CD4-positive, alpha-beta T cell (primary cell): ENCODE data around the gene RIPK3. TPM values are rescaled to one million over a fixed set of nuclear protein-coding genes. Genes with fewer than 3 reads are reported as not detected.

Experiments
- ATAC-seq: fragments of 200-7000 bp; cut with Tn5 transposase; one replicate; pipeline ENCODE4 v1.10.0; 2022; ENCODE audit warnings: mild to moderate bottlenecking; ENCODE audit not compliant: poor library complexity
- CTCF ChIA-PET: fragments of 350-600 bp; sonication (Branson Sonifier 250); formaldehyde crosslinking; loops from one replicate; lab custom pipeline; 2021; ENCODE audit warnings: antibody characterized with exemption, inconsistent platforms; lab: Charles Lee
- POLR2A ChIA-PET: fragments of 350-600 bp; sonication (Branson Sonifier 250); formaldehyde crosslinking; loops from one replicate; lab custom pipeline; 2021; ENCODE audit warnings: antibody characterized with exemption, inconsistent platforms; lab: Charles Lee
- DNase-seq, 14 experiments: peaks; one replicate each; pipeline ENCODE4 v3.0.0-alpha.2; 2013 to 2020; ENCODE audit warnings: mixed read lengths in 2 of 14
- H3K27ac ChIP-seq, 2 donors: one replicate each; pipeline versions ENCODE4 v1.5.1 to v1.7.0; 2013; ENCODE audit warnings: low read length in 2 of 2, low read depth in 1 of 2, mild to moderate bottlenecking in 1 of 2
- H3K27me3 ChIP-seq, 2 experiments: 1 replicate in 1 of 2; 2 replicates in 1 of 2; pipeline versions ENCODE4 v1.6.1 to v1.7.0; 2013; ENCODE audit warnings: low read length in 2 of 2, control low read depth in 1 of 2, mild to moderate bottlenecking in 1 of 2, moderate library complexity in 1 of 2; ENCODE audit not compliant: insufficient read depth in 2 of 2, control insufficient read depth in 1 of 2
- H3K36me3 ChIP-seq: one replicate; pipeline ENCODE4 v1.6.1; 2013; ENCODE audit warnings: low read length, control low read depth; ENCODE audit not compliant: insufficient read depth
- H3K4me1 ChIP-seq: one replicate; pipeline ENCODE4 v1.6.1; 2013; ENCODE audit warnings: low read length, control low read depth; ENCODE audit not compliant: insufficient read depth
- H3K4me3 ChIP-seq: one replicate; pipeline ENCODE4 v1.5.1; 2013; ENCODE audit warnings: mild to moderate bottlenecking, low read length, moderate library complexity
- H3K9me3 ChIP-seq, 2 experiments: 1 replicate in 1 of 2; 2 replicates in 1 of 2; pipeline versions ENCODE4 v1.6.1 to v1.7.0; 2013; ENCODE audit warnings: low read length in 2 of 2, mild to moderate bottlenecking in 2 of 2, control low read depth in 1 of 2, moderate library complexity in 1 of 2; ENCODE audit not compliant: control insufficient read depth in 1 of 2, insufficient read depth in 1 of 2
- H3K27ac Mint-ChIP-seq: one replicate; pipeline ENCODE4 v1.8.0; 2020; ENCODE audit warnings: mixed read lengths
- H3K27me3 Mint-ChIP-seq: one replicate; pipeline ENCODE4 v1.8.0; 2021; ENCODE audit warnings: mixed read lengths
- H3K36me3 Mint-ChIP-seq: one replicate; pipeline ENCODE4 v1.8.0; 2021; ENCODE audit warnings: low read depth, mixed read lengths
- H3K4me1 Mint-ChIP-seq: one replicate; pipeline ENCODE4 v1.8.0; 2021; ENCODE audit warnings: low read depth, mixed read lengths
- H3K4me3 Mint-ChIP-seq: one replicate; pipeline ENCODE4 v1.8.0; 2020; ENCODE audit warnings: mild to moderate bottlenecking, mixed read lengths
- H3K9me3 Mint-ChIP-seq: one replicate; pipeline ENCODE4 v1.8.0; 2020; ENCODE audit warnings: mixed read lengths
- CTCF ChIP-seq: fragments of 200-600 bp; IDR thresholded peaks from one replicate; pipeline ENCODE4 v1.8.0; 2022; ENCODE audit warnings: antibody characterized with exemption, mild to moderate bottlenecking
- intact Hi-C, 2 experiments: fragments of 100-400 bp; cut with DNase I in 1 of 2; cut with micrococcal nuclease in 1 of 2; formaldehyde crosslinking; loops; one replicate each; pipeline versions ENCODE4 v1.15.1 to v1.9.0; 2023 to 2025; cut with DNase I, micrococcal nuclease
- total RNA-seq, 174 experiments: library from RNA in 2 of 174; stranded (reverse) in 2 of 174; gene quantifications; one replicate each; pipeline ENCODE4 v1.2.3 and lab custom pipeline; 2021 to 2026

RIPK3 gene
- total RNA-seq, 2 experiments from 2014 or later, result 18.1 to 18.9 TPM

DNA sequence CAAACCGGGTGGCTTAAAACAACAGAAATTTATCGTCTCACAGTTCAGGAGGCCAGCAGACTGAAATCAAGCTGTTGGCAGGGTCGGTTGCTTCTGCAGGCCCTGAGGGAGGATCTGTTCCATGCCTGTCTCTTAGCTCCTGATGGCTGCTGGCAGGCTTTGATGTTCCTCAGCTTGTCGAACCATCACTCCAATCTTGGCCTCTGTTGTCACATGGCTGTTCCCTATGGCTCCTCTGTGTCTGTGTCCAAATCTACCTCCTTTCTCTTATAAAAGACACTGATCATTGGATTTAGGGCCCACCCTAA is 42.2 kb upstream of the RIPK3 start:
- ATAC-seq, result no peak
- no peak overlapping the region for H3K27ac Mint-ChIP-seq
- H3K9me3 Mint-ChIP-seq, result no peaks in the 10 kb centered on the region
- no peaks in the 10 kb centered on the region for H3K36me3 Mint-ChIP-seq
- ChIA-PET POLR2A (no interaction called here), CTCF (no interaction called here)
- intact Hi-C loops, result loop anchor here in 1 of 2 experiments (5.0 kb wide), 1 partner anchor 35 kb away; no protein-coding TSS in a partner anchor
- no peak for DNase-seq
- H3K27me3 Mint-ChIP-seq, result peaks cover 9% of the 10 kb centered on the region
- Histone ChIP-seq H3K27me3 (no peaks in the 10 kb centered on the region), H3K4me3 (no peak overlapping the region), H3K27ac (no peak overlapping the region), H3K9me3 (no peaks in the 10 kb centered on the region), H3K36me3 (no peaks in the 10 kb centered on the region), H3K4me1 (no peaks in the 10 kb centered on the region)
- no peak for TF ChIP-seq CTCF
- H3K4me3 Mint-ChIP-seq, result no peak overlapping the region
- no peaks in the 10 kb centered on the region for H3K4me1 Mint-ChIP-seq

- H3K36me3 Mint-ChIP-seq, result no peaks in the 10 kb centered on the region
- no peak overlapping the region for H3K27ac Mint-ChIP-seq
- no peak for TF ChIP-seq CTCF
- no peaks in the 10 kb centered on the region for H3K36me3 ChIP-seq
- no peaks in the 10 kb centered on the region for H3K27me3 ChIP-seq
- H3K4me3 Mint-ChIP-seq, result no peak overlapping the region
- intact Hi-C loops, result loop anchor here in 1 of 2 experiments (5.0 kb wide), 1 partner anchor 36 kb away; no protein-coding TSS in a partner anchor
- no peak for ATAC-seq
- no peaks in the 10 kb centered on the region for H3K9me3 Mint-ChIP-seq
- H3K27ac ChIP-seq, result no peak overlapping the region
- DNase-seq, result no peak
- peaks cover 4% of the 10 kb centered on the region for H3K27me3 Mint-ChIP-seq
- no peak overlapping the region for H3K4me3 ChIP-seq
- H3K9me3 ChIP-seq, result no peaks in the 10 kb centered on the region
- ChIA-PET CTCF (no interaction called here), POLR2A (no interaction called here)
- H3K4me1 ChIP-seq, result no peaks in the 10 kb centered on the region
- H3K4me1 Mint-ChIP-seq, result no peaks in the 10 kb centered on the region
Observed at GRCh38 chr14:24381363-24382063, 41.7 kb upstream of the RIPK3 start.

- ATAC-seq (no peak), DNase-seq (no peak)
- no peak overlapping the region for H3K27ac Mint-ChIP-seq
- no peak for TF ChIP-seq CTCF
- H3K27ac ChIP-seq, result no peak overlapping the region
- no peaks in the 10 kb centered on the region for H3K4me1 Mint-ChIP-seq
- no peaks in the 10 kb centered on the region for H3K4me1 ChIP-seq
- no peak overlapping the region for H3K4me3 ChIP-seq
- H3K36me3 ChIP-seq, result no peaks in the 10 kb centered on the region
- no peak overlapping the region for H3K4me3 Mint-ChIP-seq
- POLR2A ChIA-PET, result no interaction called here
- CTCF ChIA-PET, result no interaction called here
- no peaks in the 10 kb centered on the region for H3K27me3 ChIP-seq
- no peaks in the 10 kb centered on the region for H3K9me3 ChIP-seq
- H3K9me3 Mint-ChIP-seq, result no peaks in the 10 kb centered on the region
- H3K27me3 Mint-ChIP-seq, result no peaks in the 10 kb centered on the region
- H3K36me3 Mint-ChIP-seq, result no peaks in the 10 kb centered on the region
- intact Hi-C loops, result loop anchor here in 1 of 2 experiments (5.0 kb wide), 1 partner anchor 37 kb away; no protein-coding TSS in a partner anchor
Observed at GRCh38 chr14:24379907-24380730, 40.3 kb upstream of the RIPK3 start.
